MM.1S (cell line): ENCODE measurements around the gene VPS25.

Experiments used
- DNase-seq: peaks from one replicate; pipeline ENCODE4 v3.0.0-alpha.2; 2015
- H2AFZ ChIP-seq: fragments of 300-600 bp; sonication (generic); 2 replicates; pipeline ENCODE4 v1.6.0; 2016; ENCODE audit warnings: antibody characterized with exemption, low read length
- H3F3A ChIP-seq: fragments of 300-600 bp; sonication (generic); 2 replicates; pipeline ENCODE4 v1.6.1; 2016; ENCODE audit warnings: mild to moderate bottlenecking, antibody characterized with exemption, low read length, moderate library complexity, mixed read lengths; ENCODE audit not compliant: insufficient read depth
- H3K27ac ChIP-seq: fragments of 300-600 bp; sonication (generic); 2 replicates; pipeline ENCODE4 v1.5.1; 2016; ENCODE audit warnings: mild to moderate bottlenecking, low read length
- H3K27me3 ChIP-seq: fragments of 300-600 bp; sonication (generic); replicated peaks from 2 replicates; pipeline ENCODE4 v1.6.0; 2016; ENCODE audit warnings: low read length; ENCODE audit not compliant: insufficient read depth
- H3K36me3 ChIP-seq: fragments of 300-600 bp; sonication (generic); replicated peaks from 2 replicates; pipeline ENCODE4 v1.6.1; 2016; ENCODE audit warnings: mild to moderate bottlenecking, low read length, mixed read lengths; ENCODE audit not compliant: insufficient read depth
- H3K4me1 ChIP-seq: fragments of 300-600 bp; sonication (generic); 2 replicates; pipeline ENCODE4 v1.6.1; 2016; ENCODE audit warnings: low read length, mixed read lengths
- H3K4me2 ChIP-seq: fragments of 300-600 bp; sonication (generic); 2 replicates; pipeline ENCODE4 v1.6.0; 2016; ENCODE audit warnings: low read depth, low read length
- H3K4me3 ChIP-seq: fragments of 300-600 bp; sonication (generic); 2 replicates; pipeline ENCODE4 v1.5.1; 2016; ENCODE audit warnings: low read length, mixed read lengths
- H3K79me2 ChIP-seq: fragments of 300-600 bp; sonication (generic); 2 replicates; pipeline ENCODE4 v1.6.1; 2016; ENCODE audit warnings: mixed run types, low read length, mixed read lengths
- H3K9ac ChIP-seq: fragments of 300-600 bp; sonication (generic); 2 replicates; pipeline ENCODE4 v1.6.1; 2016; ENCODE audit warnings: low read length, mixed read lengths
- H3K9me2 ChIP-seq: fragments of 300-600 bp; sonication (generic); replicated peaks from 2 replicates; pipeline ENCODE4 v1.6.1; 2016; ENCODE audit warnings: mild to moderate bottlenecking, low read length, mixed read lengths; ENCODE audit not compliant: insufficient read depth
- H3K9me3 ChIP-seq: fragments of 300-600 bp; sonication (generic); replicated peaks from 2 replicates; pipeline ENCODE4 v1.6.1; 2016; ENCODE audit warnings: mild to moderate bottlenecking, low read length, mixed read lengths; ENCODE audit not compliant: insufficient read depth
- H4K20me1 ChIP-seq: fragments of 300-600 bp; sonication (generic); 2 replicates; pipeline ENCODE4 v1.6.1; 2016; ENCODE audit warnings: mild to moderate bottlenecking, low read length, moderate library complexity, mixed read lengths; ENCODE audit not compliant: insufficient read depth
- CTCF ChIP-seq: fragments of 300-600 bp; sonication (generic); IDR thresholded peaks from 2 replicates; pipeline ENCODE4 v1.5.1; 2016; ENCODE audit warnings: antibody characterized with exemption, low read length, mixed read lengths
- EZH2 ChIP-seq: fragments of 300-600 bp; sonication (generic); optimal IDR thresholded peaks from 2 replicates; pipeline ENCODE3; 2017; ENCODE audit warnings: low read depth, mild to moderate bottlenecking, antibody characterized with exemption, low read length, mixed read lengths
- EZH2phosphoT487 ChIP-seq: fragments of 300-600 bp; sonication (generic); IDR thresholded peaks from 2 replicates; pipeline ENCODE4 v1.6.1; 2018; ENCODE audit warnings: antibody characterized with exemption, low read length

VPS25 gene

GRCh38 chr17:42778570-42778969, 5.3 kb downstream of the VPS25 start:
- no peak for DNase-seq
- Histone ChIP-seq H3K4me1 (peaks cover 21% of the 10 kb centered on the region), H3K27me3 (peaks cover 29% of the 10 kb centered on the region), H3K9me2 (no peaks in the 10 kb centered on the region), H2AFZ (no peak overlapping the region), H3K9ac (no peak overlapping the region), H3K27ac (no peak overlapping the region), H4K20me1 (no peaks in the 10 kb centered on the region), H3K36me3 (no peaks in the 10 kb centered on the region), H3F3A (no peaks in the 10 kb centered on the region), H3K79me2 (peaks cover 13% of the 10 kb centered on the region), H3K4me3 (no peak overlapping the region), H3K4me2 (no peak overlapping the region), H3K9me3 (no peaks in the 10 kb centered on the region)
- TF ChIP-seq EZH2phosphoT487 (no peak), EZH2 (no peak), CTCF (no peak)

- H3K4me1 ChIP-seq, result peaks cover 16% of the 10 kb centered on the region
- no peak overlapping the region for H3K27ac ChIP-seq
- H4K20me1 ChIP-seq, result no peaks in the 10 kb centered on the region
- TF ChIP-seq CTCF (no peak), EZH2phosphoT487 (no peak), EZH2 (no peak)
- H2AFZ ChIP-seq, result no peak overlapping the region
- peaks cover 5% of the 10 kb centered on the region for H3K79me2 ChIP-seq
- H3K9me2 ChIP-seq, result no peaks in the 10 kb centered on the region
- no peaks in the 10 kb centered on the region for H3K9me3 ChIP-seq
- no peaks in the 10 kb centered on the region for H3K36me3 ChIP-seq
- H3F3A ChIP-seq, result no peaks in the 10 kb centered on the region
- peaks cover 38% of the 10 kb centered on the region for H3K27me3 ChIP-seq
- H3K9ac ChIP-seq, result no peak overlapping the region
- no peak for DNase-seq
- H3K4me2 ChIP-seq, result no peak overlapping the region
- no peak overlapping the region for H3K4me3 ChIP-seq
Observed at GRCh38 chr17:42779304-42779935, 6.2 kb downstream of the VPS25 start.

GRCh38 chr17:42779936-42780850, 6.9 kb downstream of the VPS25 start, which contains the start of gene WNK4:
TSS of gene WNK4 (plus strand) at chr17:42780610. CDS start at chr17:42780699, 89 bp downstream.
- Histone ChIP-seq H3K4me2 (no peak within 1 kb of the TSS), H3K9me2 (no peaks in the 10 kb centered on the region), H3K9me3 (no peaks in the 10 kb centered on the region), H3K27ac (no peak within 1 kb of the TSS), H3K4me3 (no peak within 1 kb of the TSS), H3K36me3 (no peaks in the 10 kb centered on the region), H3F3A (no peaks in the 10 kb centered on the region), H3K9ac (no peak within 1 kb of the TSS), H2AFZ (no peak within 1 kb of the TSS), H4K20me1 (no peaks in the 10 kb centered on the region), H3K79me2 (no peaks in the 10 kb centered on the region), H3K4me1 (peaks cover 9% of the 10 kb centered on the region), H3K27me3 (peaks cover 45% of the 10 kb centered on the region)
- DNase-seq, result no peak
- no peak for TF ChIP-seq EZH2phosphoT487
- TF ChIP-seq CTCF, result no peak
- no peak for TF ChIP-seq EZH2
